ENCODE results near the gene MYH10. TPM values are rescaled to one million over a fixed set of nuclear protein-coding genes. Genes with fewer than 3 reads are reported as not detected.

Gene MYH10
- total RNA-seq, 1 donor from 2014 or later: 83.3 TPM

DNA sequence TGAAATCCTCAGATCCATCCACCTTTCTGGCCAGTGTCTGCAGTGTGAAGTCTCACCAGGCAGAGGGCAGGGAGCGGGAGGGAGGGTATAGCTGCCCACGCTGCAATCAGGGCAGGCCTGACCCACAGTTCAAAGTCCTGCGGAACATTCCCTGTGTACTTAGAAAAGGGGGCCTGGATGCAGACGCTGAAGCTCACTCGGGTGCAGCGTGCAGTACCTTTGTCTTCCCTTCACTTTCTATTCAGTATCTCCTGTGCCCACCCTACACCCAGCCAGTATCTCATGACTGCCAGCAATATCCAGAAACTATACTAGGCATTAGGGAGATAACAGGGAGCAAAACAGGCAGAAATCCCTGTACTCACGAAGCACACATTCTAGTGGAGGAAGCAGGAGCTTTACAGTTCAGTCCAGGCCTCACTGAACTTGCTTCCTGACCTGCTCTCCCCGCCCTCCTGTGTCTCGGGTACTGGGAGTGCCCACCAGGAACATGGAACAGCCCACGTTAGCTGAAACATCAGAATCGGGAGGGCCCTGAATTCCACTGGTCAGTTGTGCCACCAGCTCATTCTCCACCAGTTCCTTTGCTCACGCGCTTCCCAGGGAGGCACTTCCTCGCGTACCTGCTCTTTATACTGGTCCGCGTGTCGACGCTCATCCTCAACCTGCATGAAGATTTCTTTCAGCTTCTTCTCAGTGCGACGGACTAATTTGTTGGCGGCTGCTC lies 152.6 kb downstream of the MYH10 start:
- no peak for ATAC-seq
- H3K27me3 ChIP-seq (ENCODE audit: low read depth): no peaks in the 10 kb centered on the region
- H3K9me3 ChIP-seq: no peaks in the 10 kb centered on the region
- H3K36me3 ChIP-seq: peaks cover 98% of the 10 kb centered on the region
- H3K4me3 ChIP-seq: no peak overlapping the region
- intact Hi-C loops (cut with DNase I): no loop called here
- DNase-seq: no peak
- no peak overlapping the region for H3K27ac ChIP-seq
- H3K4me1 ChIP-seq: peaks cover 11% of the 10 kb centered on the region
- TF ChIP-seq CTCF (IDR thresholded peaks at IDR 0.05): no peak

- peaks cover 98% of the 10 kb centered on the region for H3K36me3 ChIP-seq
- intact Hi-C loops (cut with DNase I): no loop called here
- TF ChIP-seq CTCF (IDR thresholded peaks at IDR 0.05): no peak
Measured at GRCh38 chr17:8477171-8477570, 153.4 kb downstream of the MYH10 start.

GRCh38 chr17:8476741-8477140 lies 153.8 kb downstream of the MYH10 start:
- TF ChIP-seq CTCF (IDR thresholded peaks at IDR 0.05): no peak
- H3K36me3 ChIP-seq: peaks cover 98% of the 10 kb centered on the region

More at GRCh38 chr17:8477171-8477570, 153.4 kb downstream of the MYH10 start:
- Histone ChIP-seq H3K4me1 (peaks cover 11% of the 10 kb centered on the region), H3K9me3 (no peaks in the 10 kb centered on the region), H3K27ac (no peak overlapping the region), H3K4me3 (no peak overlapping the region), H3K27me3 (ENCODE audit: low read depth) (no peaks in the 10 kb centered on the region)
- DNase-seq (no peak), ATAC-seq (no peak)

DNA sequence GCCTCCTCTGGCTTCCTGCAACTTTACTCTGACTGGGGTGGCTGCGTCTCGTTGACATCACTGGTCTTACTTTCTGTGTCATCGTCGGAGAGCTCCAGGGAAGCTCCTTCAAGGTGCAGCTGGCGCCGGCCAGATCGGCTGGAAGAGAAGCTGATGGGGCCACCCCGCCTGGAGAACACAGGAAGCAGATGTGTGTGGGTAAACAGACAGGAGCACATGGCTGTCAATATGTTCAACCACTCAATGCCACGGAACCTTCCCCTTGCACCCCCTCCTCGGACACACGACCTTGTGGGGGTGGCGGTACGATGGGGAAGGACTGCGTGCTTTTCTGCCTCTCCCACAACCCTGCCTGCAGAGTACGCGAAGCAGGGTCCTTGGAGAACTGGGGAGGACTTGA lies 154.7 kb downstream of the MYH10 start:
- Histone ChIP-seq H3K27me3 (ENCODE audit: low read depth) (no peaks in the 10 kb centered on the region), H3K4me1 (peaks cover 13% of the 10 kb centered on the region), H3K36me3 (peaks cover 97% of the 10 kb centered on the region), H3K9me3 (no peaks in the 10 kb centered on the region), H3K27ac (no peak overlapping the region), H3K4me3 (no peak overlapping the region)
- ATAC-seq (no peak), DNase-seq (no peak)
- intact Hi-C loops (cut with DNase I): no loop called here
- TF ChIP-seq CTCF (IDR thresholded peaks at IDR 0.05): no peak

More at GRCh38 chr17:8476741-8477140, 153.8 kb downstream of the MYH10 start:
- intact Hi-C loops (cut with DNase I): no loop called here
- H3K9me3 ChIP-seq: no peaks in the 10 kb centered on the region
- ATAC-seq (no peak), DNase-seq (no peak)
- no peaks in the 10 kb centered on the region for H3K27me3 ChIP-seq (ENCODE audit: low read depth)
- no peak overlapping the region for H3K27ac ChIP-seq
- no peak overlapping the region for H3K4me3 ChIP-seq
- H3K4me1 ChIP-seq: peaks cover 11% of the 10 kb centered on the region

GRCh38 chr17:8475227-8475626 lies 155.3 kb downstream of the MYH10 start:
- ATAC-seq (no peak), DNase-seq (no peak)
- Histone ChIP-seq H3K27ac (no peak overlapping the region), H3K9me3 (no peaks in the 10 kb centered on the region), H3K4me1 (peaks cover 14% of the 10 kb centered on the region), H3K27me3 (ENCODE audit: low read depth) (no peaks in the 10 kb centered on the region), H3K4me3 (no peak overlapping the region), H3K36me3 (peaks cover 97% of the 10 kb centered on the region)
- intact Hi-C loops (cut with DNase I): no loop called here
- TF ChIP-seq CTCF (IDR thresholded peaks at IDR 0.05): no peak

Measured in lower lobe of right lung (tissue), 2 donors.